A673 (cell line): Measurements from ENCODE around the gene ZNF160. TPM values are rescaled to one million over a fixed set of nuclear protein-coding genes. Genes with fewer than 3 reads are reported as not detected.

Experiments
- BruUV-seq: library from RNA; stranded (reverse); fragments of 400-500 nt; replicated peaks from 2 replicates; lab custom pipeline; 2021; lab: Mats Ljungman, UMichigan
- CTCF ChIA-PET: fragments of 300-600 bp; sonication (Branson Sonifier 250); formaldehyde crosslinking; loops from one replicate; lab custom pipeline; 2022; ENCODE audit warnings: antibody characterized with exemption; lab: Charles Lee
- POLR2A ChIA-PET: fragments of 300-600 bp; sonication (Branson Sonifier 250); formaldehyde crosslinking; loops from one replicate; lab custom pipeline; 2022; ENCODE audit warnings: antibody characterized with exemption; ENCODE audit not compliant: low non-redundant PET; lab: Charles Lee
- DNase-seq: peaks from one replicate; pipeline ENCODE4 v3.0.0-alpha.2; 2015; ENCODE audit warnings: low spot score
- H3K27ac ChIP-seq: fragments of 200-600 bp; sonication (generic); 2 replicates; pipeline ENCODE4 v1.5.1; 2016; ENCODE audit warnings: mixed run types, low read depth, mild to moderate bottlenecking, mixed read lengths, antibody characterized with exemption, low read length; ENCODE audit not compliant: poor library complexity, severe bottlenecking
- H3K27me3 ChIP-seq: fragments of 200-600 bp; sonication (generic); replicated peaks from 2 replicates; pipeline ENCODE4 v1.6.1; 2017; ENCODE audit warnings: mixed run types, low read depth, mild to moderate bottlenecking, mixed read lengths, antibody characterized with exemption, low read length; ENCODE audit not compliant: insufficient read depth, poor library complexity
- H3K36me3 ChIP-seq: fragments of 200-600 bp; sonication (generic); 2 replicates; pipeline ENCODE4 v1.6.1; 2016; ENCODE audit warnings: mixed run types, mild to moderate bottlenecking, mixed read lengths, antibody characterized with exemption, low read length; ENCODE audit not compliant: insufficient read depth, poor library complexity, severe bottlenecking
- H3K4me1 ChIP-seq: fragments of 200-600 bp; sonication (generic); 2 replicates; pipeline ENCODE4 v1.6.1; 2017; ENCODE audit warnings: mixed run types, mild to moderate bottlenecking, mixed read lengths, antibody characterized with exemption, low read length; ENCODE audit not compliant: insufficient read depth, poor library complexity, severe bottlenecking
- H3K4me3 ChIP-seq: fragments of 200-600 bp; sonication (generic); 2 replicates; pipeline ENCODE4 v1.5.1; 2016; ENCODE audit warnings: low read depth, mixed run types, mild to moderate bottlenecking, mixed read lengths, low read length; ENCODE audit not compliant: poor library complexity, severe bottlenecking
- H3K9me3 ChIP-seq: fragments of 200-600 bp; sonication (generic); 2 replicates; pipeline ENCODE4 v1.6.1; 2016; ENCODE audit warnings: mixed run types, low read depth, mild to moderate bottlenecking, mixed read lengths, antibody characterized with exemption, low read length; ENCODE audit not compliant: poor library complexity, severe bottlenecking
- CTCF ChIP-seq: fragments of 300-800, 200-600 bp; sonication (generic); conservative IDR thresholded peaks from 2 replicates; pipeline ENCODE4 v1.5.1; 2017; ENCODE audit warnings: low read depth, mild to moderate bottlenecking, antibody characterized with exemption, low read length, moderate library complexity, mixed read lengths
- EZH2 ChIP-seq: fragments of 200-600 bp; sonication (generic); IDR thresholded peaks from 2 replicates; pipeline ENCODE4 v1.6.1; 2017; ENCODE audit warnings: borderline replicate concordance, low read depth, mild to moderate bottlenecking, mixed read lengths, antibody characterized with exemption, low read length; ENCODE audit not compliant: poor library complexity, severe bottlenecking
- intact Hi-C: fragments of 100-400 bp; cut with micrococcal nuclease; formaldehyde crosslinking; loops from one replicate; pipeline ENCODE4 v1.10.0; 2022; ENCODE audit not compliant: unreplicated experiment
- total RNA-seq: library from RNA; stranded (reverse); gene quantifications from 2 replicates; pipeline ENCODE4 v1.2.3, GENCODE V29; 2021

Gene ZNF160
- total RNA-seq, 1 experiment from 2014 or later, result 17.4 TPM

DNA sequence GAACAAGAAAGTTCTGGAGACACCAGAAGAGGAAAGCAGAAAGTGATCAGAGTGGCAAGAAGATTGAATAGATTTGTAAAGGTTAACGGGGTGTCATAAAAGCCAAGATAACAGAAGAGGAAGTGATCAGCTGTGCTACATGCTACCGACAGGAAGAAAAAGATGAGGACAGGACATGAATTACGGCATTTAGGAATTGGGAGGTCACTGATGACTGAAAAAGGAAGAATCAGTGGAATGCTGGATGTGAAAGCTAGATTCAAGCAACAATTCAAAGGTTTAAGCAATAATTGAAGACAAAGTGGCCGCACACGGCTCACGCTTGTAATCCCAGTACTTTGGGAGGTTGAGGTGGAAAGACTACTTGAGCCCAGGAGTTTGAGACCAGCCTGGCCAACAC, 15.1 kb downstream of the ZNF160 start:
- H3K4me3 ChIP-seq, result no peak overlapping the region
- H3K4me1 ChIP-seq, result no peaks in the 10 kb centered on the region
- H3K27ac ChIP-seq, result no peak overlapping the region
- no peaks in the 10 kb centered on the region for H3K27me3 ChIP-seq
- H3K36me3 ChIP-seq, result peaks cover 39% of the 10 kb centered on the region
- TF ChIP-seq CTCF (no peak), EZH2 (no peak)
- no peak for DNase-seq
- intact Hi-C loops, result no loop called here
- ChIA-PET POLR2A (no interaction called here), CTCF (no interaction called here)
- no peaks in the 10 kb centered on the region for H3K9me3 ChIP-seq
- no TSS peak for BruUV-seq

GRCh38 chr19:53086949-53087348, 16.3 kb downstream of the ZNF160 start:
- H3K27ac ChIP-seq, result no peak overlapping the region
- H3K36me3 ChIP-seq, result peaks cover 45% of the 10 kb centered on the region
- no peaks in the 10 kb centered on the region for H3K9me3 ChIP-seq
- POLR2A ChIA-PET, result no interaction called here
- CTCF ChIA-PET, result no interaction called here
- BruUV-seq, result no TSS peak
- no peak for DNase-seq
- H3K27me3 ChIP-seq, result no peaks in the 10 kb centered on the region
- H3K4me1 ChIP-seq, result no peaks in the 10 kb centered on the region
- TF ChIP-seq CTCF, result no peak
- TF ChIP-seq EZH2, result no peak
- no peak overlapping the region for H3K4me3 ChIP-seq
- intact Hi-C loops, result no loop called here

- intact Hi-C loops, result no loop called here
- TF ChIP-seq CTCF, result no peak
- no peak for TF ChIP-seq EZH2
- Histone ChIP-seq H3K4me3 (no peak overlapping the region), H3K9me3 (peaks cover 6% of the 10 kb centered on the region), H3K27ac (no peak overlapping the region), H3K36me3 (peaks cover 32% of the 10 kb centered on the region), H3K27me3 (no peaks in the 10 kb centered on the region), H3K4me1 (no peaks in the 10 kb centered on the region)
- ChIA-PET CTCF (no interaction called here), POLR2A (no interaction called here)
- BruUV-seq, result no TSS peak
- DNase-seq, result no peak
Observed at GRCh38 chr19:53085496-53085895, 17.7 kb downstream of the ZNF160 start.
